HCT116 (cell line): ENCODE data around the gene SLBP. TPM values are rescaled to one million over a fixed set of nuclear protein-coding genes. Genes with fewer than 3 reads are reported as not detected.
"Not testable (repeated sequence)": the region's sequence is repeated elsewhere in the genome, so short reads cannot be mapped to it uniquely, and the experiment has no call there.

Experiments
- ATAC-seq: fragments of 200-7000 bp; cut with Tn5 transposase; 2 replicates; pipeline ENCODE4 v1.9.1; 2020; ENCODE audit warnings: mild to moderate bottlenecking, moderate library complexity
- BruUV-seq: library from RNA; stranded (reverse); fragments of 400-500 nt; replicated peaks from 2 replicates; lab custom pipeline; 2021; lab: Mats Ljungman, UMichigan
- CTCF ChIA-PET: fragments of 300-600 bp; sonication (Branson Sonifier 250); formaldehyde crosslinking; loops from one replicate; lab custom pipeline; 2021; ENCODE audit warnings: antibody characterized with exemption; lab: Charles Lee
- POLR2A ChIA-PET: fragments of 300-600, 350-600 bp; sonication (Branson Sonifier 250); formaldehyde crosslinking; loops from one replicate; lab custom pipeline; 2021; ENCODE audit warnings: antibody characterized with exemption; lab: Charles Lee
- RAD21 ChIA-PET, 2 experiments: fragments of 300-600 bp; sonication (Branson Sonifier 250); formaldehyde crosslinking; loops; one replicate each; lab custom pipeline; 2023; ENCODE audit warnings: low total read pairs in 2 of 2; ENCODE audit not compliant: uncharacterized antibody in 2 of 2, unreplicated experiment in 2 of 2, low non-redundant PET in 1 of 2; lab: Charles Lee
- DNase-seq: peaks from one replicate; pipeline ENCODE4 v3.0.0-alpha.2; 2010; ENCODE audit warnings: low read depth, low spot score
- H2AFZ ChIP-seq: fragments of 200-600 bp; shearing (Covaris generic), sonication (generic); 2 replicates; pipeline ENCODE4 v1.6.1; 2017; ENCODE audit warnings: low read depth, mixed run types, mixed read lengths, antibody characterized with exemption, low read length; ENCODE audit not compliant: poor library complexity, severe bottlenecking
- H3K27ac ChIP-seq: 2 replicates; pipeline ENCODE4 v1.5.1; 2012; ENCODE audit warnings: low read depth, low read length
- H3K27me3 ChIP-seq: fragments of 200-600 bp; sonication (generic); 2 replicates; pipeline ENCODE4 v1.6.1; 2016; ENCODE audit warnings: mixed run types, low read length, mixed read lengths; ENCODE audit not compliant: insufficient read depth
- H3K36me3 ChIP-seq, 2 experiments: fragments of 200-500 bp in 1 of 2; fragments of 200-600 bp in 1 of 2; sonication (Bioruptor generic) in 1 of 2; sonication (generic) in 1 of 2; 2 replicates each; pipeline versions ENCODE4 v1.5.1 to v1.6.1; 2014 to 2016; ENCODE audit warnings: low read length in 2 of 2, inconsistent platforms in 1 of 2, mixed read lengths in 1 of 2, mixed run types in 1 of 2; ENCODE audit not compliant: insufficient read depth in 2 of 2, control insufficient read depth in 1 of 2
- H3K4me1 ChIP-seq, 2 experiments: fragments of 200-600 bp in 1 of 2; sonication (generic) in 1 of 2; 2 replicates each; pipeline versions ENCODE4 v1.5.1 to v1.6.1; 2012 to 2017; ENCODE audit warnings: low read length in 2 of 2, inconsistent platforms in 1 of 2, mild to moderate bottlenecking in 1 of 2, mixed read lengths in 1 of 2, mixed run types in 1 of 2, moderate library complexity in 1 of 2; ENCODE audit not compliant: insufficient read depth in 2 of 2, control insufficient read depth in 1 of 2
- H3K4me2 ChIP-seq: fragments of 200-600 bp; sonication (generic); 2 replicates; pipeline ENCODE4 v1.6.1; 2017; ENCODE audit warnings: mixed run types, low read length, mixed read lengths
- H3K4me3 ChIP-seq, 2 experiments: fragments of 200-600 bp in 1 of 2; sonication (generic) in 1 of 2; replicated peaks in 1 of 2; 2 replicates each; pipeline ENCODE4 v1.5.1; 2011 to 2016; ENCODE audit warnings: low read length in 2 of 2, control low read depth in 1 of 2, low read depth in 1 of 2, mild to moderate bottlenecking in 1 of 2, mixed read lengths in 1 of 2, mixed run types in 1 of 2
- H3K79me2 ChIP-seq: fragments of 200-600 bp; sonication (generic); 2 replicates; pipeline ENCODE4 v1.6.1; 2017; ENCODE audit warnings: mild to moderate bottlenecking, mixed run types, low read length, moderate library complexity, mixed read lengths; ENCODE audit not compliant: insufficient read depth
- H3K9ac ChIP-seq: fragments of 200-600 bp; sonication (generic); 2 replicates; pipeline ENCODE4 v1.6.1; 2016; ENCODE audit warnings: low read length, mixed read lengths
- H3K9me2 ChIP-seq: fragments of 200-600 bp; sonication (generic), shearing (Covaris generic); 2 replicates; pipeline ENCODE4 v1.6.1; 2017; ENCODE audit warnings: mixed run types, mild to moderate bottlenecking, moderate library complexity; ENCODE audit not compliant: insufficient read depth
- H3K9me3 ChIP-seq, 2 experiments: fragments of 200-500 bp in 1 of 2; fragments of 200-600 bp in 1 of 2; sonication (Bioruptor generic) in 1 of 2; sonication (generic) in 1 of 2; 2 replicates each; pipeline ENCODE4 v1.6.1; 2014 to 2017; ENCODE audit warnings: low read length in 2 of 2, mixed read lengths in 2 of 2, inconsistent platforms in 1 of 2, low read depth in 1 of 2, mild to moderate bottlenecking in 1 of 2, mixed run types in 1 of 2, moderate library complexity in 1 of 2; ENCODE audit not compliant: control insufficient read depth in 1 of 2, insufficient read depth in 1 of 2
- H4K20me1 ChIP-seq: fragments of 200-600 bp; sonication (generic), shearing (Covaris generic); 2 replicates; pipeline ENCODE4 v1.6.1; 2017; ENCODE audit warnings: mixed run types, mild to moderate bottlenecking, moderate library complexity; ENCODE audit not compliant: insufficient read depth
- EZH2phosphoT487 ChIP-seq: fragments of 200-600 bp; IDR thresholded peaks from 2 replicates; pipeline ENCODE4 v1.6.1; 2018; ENCODE audit warnings: antibody characterized with exemption, borderline replicate concordance
- MAX ChIP-seq: IDR thresholded peaks from 2 replicates; pipeline ENCODE4 v1.6.1; 2012
- POLR2AphosphoS5 ChIP-seq: IDR thresholded peaks from 2 replicates; pipeline ENCODE4 v1.6.1; 2011; ENCODE audit warnings: mild to moderate bottlenecking, low read depth, low read length, moderate library complexity
- SIN3A ChIP-seq: IDR thresholded peaks from 2 replicates; pipeline ENCODE4 v1.6.1; 2012; ENCODE audit warnings: low read depth
- TCF7L2 ChIP-seq: IDR thresholded peaks from 2 replicates; pipeline ENCODE4 v1.7.0; 2011; ENCODE audit warnings: borderline replicate concordance, inconsistent platforms; ENCODE audit not compliant: insufficient read depth, insufficient read length; ENCODE audit errors: extremely low read depth
- ZFX ChIP-seq: fragments of 450-650 bp; IDR thresholded peaks from 2 replicates; pipeline ENCODE4 v1.6.1; 2017
- ZNF274 ChIP-seq: fragments of 200-500 bp; sonication (Bioruptor generic); IDR thresholded peaks from 2 replicates; pipeline ENCODE4 v1.6.1; 2014; ENCODE audit warnings: mild to moderate bottlenecking, low read depth, low read length, inconsistent platforms
- intact Hi-C: fragments of 100-400 bp; cut with micrococcal nuclease; formaldehyde crosslinking; loops from 2 replicates; pipeline ENCODE4 v1.10.0; 2022
- total RNA-seq: library from RNA; stranded (reverse); gene quantifications from one replicate; pipeline ENCODE4 v1.2.1, GENCODE V29; 2021; ENCODE audit not compliant: unreplicated experiment
- TF ChIP-seq, protein P1 (sequence below): IDR thresholded peaks from 2 replicates; pipeline ENCODE4 v1.6.1; 2012; ENCODE audit warnings: low read depth

Gene SLBP
- total RNA-seq, 1 experiment from 2014 or later, result 101 TPM

DNA sequence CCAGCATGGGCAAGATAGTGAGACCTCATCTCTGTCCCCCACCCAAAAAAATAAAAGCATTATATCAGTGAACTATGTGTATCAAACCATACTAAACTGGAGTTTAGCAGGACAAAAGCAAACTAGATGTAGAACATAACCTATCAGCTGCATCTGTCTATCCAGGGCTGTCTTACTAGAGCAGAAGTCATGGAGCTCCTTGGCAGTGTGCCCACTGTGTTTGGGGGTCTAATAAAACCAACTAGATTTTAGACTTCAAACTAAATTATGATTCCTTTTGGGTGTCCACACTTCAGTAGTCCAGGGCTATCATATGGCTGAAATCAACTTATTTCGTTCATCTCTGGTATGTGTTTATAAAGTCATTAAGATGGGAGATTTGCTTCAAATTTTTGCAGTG, 8.3 kb downstream of the SLBP start:
- ATAC-seq (no peak), DNase-seq (no peak)
- peaks cover 42 to 70% of the 10 kb centered on the region in 2 experiments for H3K36me3 ChIP-seq
- no peak overlapping the region for H3K4me3 ChIP-seq
- no peaks in the 10 kb centered on the region for H3K9me2 ChIP-seq
- no peak for TF ChIP-seq ZNF274
- no peak for TF ChIP-seq MAX
- TF ChIP-seq POLR2AphosphoS5, result no peak
- no peak for TF ChIP-seq ZFX
- TF ChIP-seq, protein P1, sequence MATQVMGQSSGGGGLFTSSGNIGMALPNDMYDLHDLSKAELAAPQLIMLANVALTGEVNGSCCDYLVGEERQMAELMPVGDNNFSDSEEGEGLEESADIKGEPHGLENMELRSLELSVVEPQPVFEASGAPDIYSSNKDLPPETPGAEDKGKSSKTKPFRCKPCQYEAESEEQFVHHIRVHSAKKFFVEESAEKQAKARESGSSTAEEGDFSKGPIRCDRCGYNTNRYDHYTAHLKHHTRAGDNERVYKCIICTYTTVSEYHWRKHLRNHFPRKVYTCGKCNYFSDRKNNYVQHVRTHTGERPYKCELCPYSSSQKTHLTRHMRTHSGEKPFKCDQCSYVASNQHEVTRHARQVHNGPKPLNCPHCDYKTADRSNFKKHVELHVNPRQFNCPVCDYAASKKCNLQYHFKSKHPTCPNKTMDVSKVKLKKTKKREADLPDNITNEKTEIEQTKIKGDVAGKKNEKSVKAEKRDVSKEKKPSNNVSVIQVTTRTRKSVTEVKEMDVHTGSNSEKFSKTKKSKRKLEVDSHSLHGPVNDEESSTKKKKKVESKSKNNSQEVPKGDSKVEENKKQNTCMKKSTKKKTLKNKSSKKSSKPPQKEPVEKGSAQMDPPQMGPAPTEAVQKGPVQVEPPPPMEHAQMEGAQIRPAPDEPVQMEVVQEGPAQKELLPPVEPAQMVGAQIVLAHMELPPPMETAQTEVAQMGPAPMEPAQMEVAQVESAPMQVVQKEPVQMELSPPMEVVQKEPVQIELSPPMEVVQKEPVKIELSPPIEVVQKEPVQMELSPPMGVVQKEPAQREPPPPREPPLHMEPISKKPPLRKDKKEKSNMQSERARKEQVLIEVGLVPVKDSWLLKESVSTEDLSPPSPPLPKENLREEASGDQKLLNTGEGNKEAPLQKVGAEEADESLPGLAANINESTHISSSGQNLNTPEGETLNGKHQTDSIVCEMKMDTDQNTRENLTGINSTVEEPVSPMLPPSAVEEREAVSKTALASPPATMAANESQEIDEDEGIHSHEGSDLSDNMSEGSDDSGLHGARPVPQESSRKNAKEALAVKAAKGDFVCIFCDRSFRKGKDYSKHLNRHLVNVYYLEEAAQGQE, result no peak
- no peak for TF ChIP-seq SIN3A
- TF ChIP-seq EZH2phosphoT487, result no peak
- no peak for TF ChIP-seq TCF7L2
- H3K9ac ChIP-seq, result no peak overlapping the region
- H3K4me2 ChIP-seq, result no peak overlapping the region
- ChIA-PET RAD21 (no interaction called here), CTCF (interaction anchor here (4.1 kb wide), 1 partner anchor 11 kb away, joined by 17 read pairs; no protein-coding TSS in a partner anchor), POLR2A (no interaction called here)
- no TSS peak for BruUV-seq
- intact Hi-C loops, result no loop called here
- no peaks in the 10 kb centered on the region for H3K9me3 ChIP-seq
- peaks cover 45% of the 10 kb centered on the region; the same call in 1 of the 2 replicates for H4K20me1 ChIP-seq
- H3K27ac ChIP-seq, result no peak overlapping the region
- peaks cover 97% of the 10 kb centered on the region for H3K79me2 ChIP-seq
- no peaks in the 10 kb centered on the region for H3K27me3 ChIP-seq
- H2AFZ ChIP-seq, result no peak overlapping the region
- peaks cover 0 to 4% of the 10 kb centered on the region in 2 experiments; a peak in 1 of 4 replicates for H3K4me1 ChIP-seq

GRCh38 chr4:1701671-1702070, 10.4 kb downstream of the SLBP start:
- intact Hi-C loops, H3K4me3 ChIP-seq, H3K4me2 ChIP-seq, H3K9me3 ChIP-seq, H3K4me1 ChIP-seq, DNase-seq, BruUV-seq, RAD21 ChIA-PET, H3K9me2 ChIP-seq, H3K27ac ChIP-seq, ATAC-seq, H2AFZ ChIP-seq, H3K27me3 ChIP-seq, H3K9ac ChIP-seq: not testable (repeated sequence)
- POLR2A ChIA-PET, result interaction anchor here (1.4 kb wide), 1 partner anchor 10 kb away, joined by 5 read pairs; the partner anchor contains the start of gene SLBP
- CTCF ChIA-PET, result interaction anchor here (4.1 kb wide), 1 partner anchor 8 kb away, joined by 17 read pairs; no protein-coding TSS in a partner anchor
- Histone ChIP-seq H3K79me2 (peaks cover 93% of the 10 kb centered on the region), H3K36me3 (peaks cover 46 to 80% of the 10 kb centered on the region in 2 experiments), H4K20me1 (peaks cover 36% of the 10 kb centered on the region; the same call in 1 of the 2 replicates)
